Transverse colon (tissue), 4 donors: Measurements from ENCODE around the gene ACTR3C. TPM values are rescaled to one million over a fixed set of nuclear protein-coding genes. Genes with fewer than 3 reads are reported as not detected.

Source experiments
- DNase-seq: peaks from one replicate; pipeline ENCODE4 v3.0.0-alpha.2; 2019
- H3K27ac ChIP-seq, 4 donors: fragments of 200-600 bp; sonication (generic); 2 replicates each; pipeline ENCODE4 v1.5.1; 2016 to 2018; ENCODE audit warnings: inconsistent platforms in 4 of 4
- H3K27me3 ChIP-seq: fragments of 200-600 bp; sonication (generic); 2 replicates; pipeline ENCODE4 v1.5.1; 2017; ENCODE audit warnings: inconsistent platforms
- H3K36me3 ChIP-seq, 4 donors: fragments of 200-600 bp; sonication (generic); 2 replicates each; pipeline ENCODE4 v1.5.1; 2017 to 2019; ENCODE audit warnings: inconsistent platforms in 4 of 4
- H3K4me1 ChIP-seq, 4 donors: fragments of 200-600 bp; sonication (generic); 2 replicates each; pipeline ENCODE4 v1.5.1; 2017 to 2020; ENCODE audit warnings: inconsistent platforms in 4 of 4
- H3K4me3 ChIP-seq, 4 donors: fragments of 200-600 bp; sonication (generic); 1 replicate in 1 of 4; 2 replicates in 3 of 4; pipeline versions ENCODE4 v1.5.1 to v1.6.1; 2017 to 2019; ENCODE audit warnings: inconsistent platforms in 4 of 4
- H3K9me3 ChIP-seq, 2 donors: fragments of 200-600 bp; sonication (generic); 2 replicates each; pipeline ENCODE4 v1.5.1; 2017 to 2019; ENCODE audit warnings: inconsistent platforms in 2 of 2
- CTCF ChIP-seq, 5 experiments: fragments of 200-600 bp in 3 of 5; fragments of 450-650 bp in 2 of 5; sonication (generic) in 3 of 5; IDR thresholded peaks; 1 replicate in 2 of 5; 2 replicates in 3 of 5; pipeline ENCODE4 v1.5.1; 2016 to 2017; ENCODE audit warnings: antibody characterized with exemption in 5 of 5, inconsistent platforms in 3 of 5, mild to moderate bottlenecking in 2 of 5, moderate library complexity in 1 of 5
- EP300 ChIP-seq: sonication (generic); formaldehyde crosslinking; IDR thresholded peaks from one replicate; pipeline ENCODE4 v1.6.1; 2017; ENCODE audit warnings: antibody characterized with exemption, low read depth
- POLR2A ChIP-seq: fragments of 450-650 bp; IDR thresholded peaks from one replicate; pipeline ENCODE4 v1.6.1; 2016; ENCODE audit warnings: antibody characterized with exemption, mild to moderate bottlenecking, moderate library complexity
- POLR2AphosphoS5 ChIP-seq, 3 donors: sonication (generic); formaldehyde crosslinking; IDR thresholded peaks; one replicate each; pipeline ENCODE4 v1.6.1; 2016; ENCODE audit warnings: antibody characterized with exemption in 3 of 3
- WGBS, 2 donors: methylation state at CpG; one replicate each; pipeline ENCODE4 v1.1.5; 2018; ENCODE audit warnings: low coverage in 1 of 2; 5-methylcytosine and 5-hydroxymethylcytosine counted together
- in situ Hi-C, 4 donors: fragments of 200-750 bp; cut with MboI; loops; one replicate each; pipeline versions ENCODE4 v1.15.0 to v1.15.1; 2017; ENCODE audit warnings: low sequenced_read_pairs in 3 of 4, low pct_ligation_motif_present in 1 of 4, low pct_unique_long_range_greater_than_20kb in 1 of 4
- intact Hi-C: fragments of 100-400 bp; cut with DNase I; formaldehyde crosslinking; loops from one replicate; pipeline ENCODE4 v1.15.1; 2023; ENCODE audit warnings: low total_unique reads
- total RNA-seq, 4 donors: library from RNA; depleted of rRNA; stranded (reverse); fragments of >200 nt; gene quantifications; one replicate each; pipeline ENCODE4 v1.1.0, GENCODE V29; 2016

ACTR3C gene
- total RNA-seq, 4 donors from 2014 or later, result 19.9 to 71.1 (median 42.7) TPM

- TF ChIP-seq POLR2AphosphoS5 (IDR thresholded peaks at IDR 0.05), result no peak
- TF ChIP-seq CTCF (IDR thresholded peaks at IDR 0.05), result no peak
- TF ChIP-seq EP300, result no peak
- no peak for TF ChIP-seq POLR2A
- in situ Hi-C loops (no loop called here), intact Hi-C loops (no loop called here)
- H3K27ac ChIP-seq, result no peak overlapping the region
- no peak overlapping the region for H3K4me3 ChIP-seq
- no peaks in the 10 kb centered on the region for H3K36me3 ChIP-seq
- H3K27me3 ChIP-seq, result no peaks in the 10 kb centered on the region
- H3K4me1 ChIP-seq, result peaks cover 0 to 14% (median 8%) of the 10 kb centered on the region in 4 donors
- no peak for DNase-seq
- 68 to 69% methylated on average over 5 of the region's 5 CpGs for WGBS, 2 donors
- H3K9me3 ChIP-seq, result no peaks in the 10 kb centered on the region
These were observed 37.2 kb upstream of the ACTR3C start for GRCh38 chr7:150360363-150361058.

GRCh38 chr7:150359622-150360362, 36.4 kb upstream of the ACTR3C start:
- TF ChIP-seq POLR2AphosphoS5 (IDR thresholded peaks at IDR 0.05) (no peak), CTCF (IDR thresholded peaks at IDR 0.05) (no peak), EP300 (no peak), POLR2A (no peak)
- no peak for DNase-seq
- Histone ChIP-seq H3K9me3 (no peaks in the 10 kb centered on the region), H3K4me1 (peaks cover 0 to 21% (median 13%) of the 10 kb centered on the region in 4 donors), H3K27ac (no peak overlapping the region), H3K27me3 (no peaks in the 10 kb centered on the region), H3K36me3 (no peaks in the 10 kb centered on the region), H3K4me3 (no peak overlapping the region)
- in situ Hi-C loops (no loop called here), intact Hi-C loops (no loop called here)
- 90 to 95% methylated on average over 2 of the region's 2 CpGs for WGBS, 2 donors

- intact Hi-C loops, result no loop called here
These were observed 35.8 kb upstream of the ACTR3C start for GRCh38 chr7:150358988-150359621.

More at GRCh38 chr7:150358988-150359621, 35.8 kb upstream of the ACTR3C start:
- Histone ChIP-seq H3K4me3 (no peak overlapping the region), H3K27me3 (no peaks in the 10 kb centered on the region), H3K9me3 (no peaks in the 10 kb centered on the region), H3K4me1 (peaks cover 0 to 25% (median 13%) of the 10 kb centered on the region in 4 donors), H3K36me3 (no peaks in the 10 kb centered on the region), H3K27ac (no peak overlapping the region)
- 82 to 93% methylated on average over 3 to 4 of the region's 4 CpGs for WGBS, 2 donors
- no peak for DNase-seq
- TF ChIP-seq POLR2A (no peak), CTCF (IDR thresholded peaks at IDR 0.05) (no peak), EP300 (no peak), POLR2AphosphoS5 (IDR thresholded peaks at IDR 0.05) (no peak)
- in situ Hi-C loops, result no loop called here
